Astrocyte (in vitro differentiated cells and primary cell): ENCODE measurements around the gene COMMD8. TPM values are rescaled to one million over a fixed set of nuclear protein-coding genes. Genes with fewer than 3 reads are reported as not detected.

Experiments
- DNase-seq: peaks from one replicate; pipeline ENCODE4 v3.0.0-alpha.2; 2010; ENCODE audit warnings: low read depth
- FAIRE-seq: peaks from 2 replicates; lab custom pipeline; 2011; peaks lifted over from hg19 to GRCh38; lab: Jason Lieb, UNC
- H2AFZ ChIP-seq: 2 replicates; pipeline ENCODE4 v1.6.0; 2012; ENCODE audit warnings: low read depth, low read length, inconsistent platforms
- H3K27ac ChIP-seq: 2 replicates; pipeline ENCODE4 v1.5.1; 2011; ENCODE audit warnings: low read depth, low read length, inconsistent platforms
- H3K27me3 ChIP-seq: 2 replicates; pipeline ENCODE4 v1.6.0; 2011; ENCODE audit warnings: low read length, inconsistent platforms; ENCODE audit not compliant: insufficient read depth
- H3K36me3 ChIP-seq: 2 replicates; pipeline ENCODE4 v1.5.1; 2011; ENCODE audit warnings: low read length, inconsistent platforms; ENCODE audit not compliant: insufficient read depth
- H3K4me1 ChIP-seq: 2 replicates; pipeline ENCODE4 v1.5.1; 2011; ENCODE audit warnings: low read length, inconsistent platforms; ENCODE audit not compliant: insufficient read depth
- H3K4me2 ChIP-seq: 2 replicates; pipeline ENCODE4 v1.6.0; 2012; ENCODE audit warnings: low read length, inconsistent platforms
- H3K4me3 ChIP-seq: 2 replicates; pipeline ENCODE4 v1.5.1; 2011; ENCODE audit warnings: low read depth, mild to moderate bottlenecking, low read length, inconsistent platforms; ENCODE audit not compliant: insufficient read depth
- H3K79me2 ChIP-seq: 2 replicates; pipeline ENCODE4 v1.6.0; 2012; ENCODE audit warnings: mild to moderate bottlenecking, low read length, inconsistent platforms; ENCODE audit not compliant: insufficient read depth
- H3K9ac ChIP-seq: 2 replicates; pipeline ENCODE4 v1.6.0; 2012; ENCODE audit warnings: mild to moderate bottlenecking, low read length, inconsistent platforms
- H3K9me3 ChIP-seq: 2 replicates; pipeline ENCODE4 v1.5.1; 2012; ENCODE audit warnings: low read depth, mild to moderate bottlenecking, low read length, inconsistent platforms; ENCODE audit not compliant: insufficient read depth
- H4K20me1 ChIP-seq: 2 replicates; pipeline ENCODE4 v1.6.0; 2012; ENCODE audit warnings: low read length, inconsistent platforms; ENCODE audit not compliant: insufficient read depth
- H3K27ac Mint-ChIP-seq: one replicate; pipeline ENCODE4 v1.8.0; 2021; ENCODE audit warnings: mild to moderate bottlenecking, mixed read lengths; ENCODE audit not compliant: unreplicated experiment
- H3K27me3 Mint-ChIP-seq: one replicate; pipeline ENCODE4 v1.8.0; 2021; ENCODE audit warnings: low read depth, mixed read lengths; ENCODE audit not compliant: unreplicated experiment
- H3K36me3 Mint-ChIP-seq: one replicate; pipeline ENCODE4 v1.8.0; 2021; ENCODE audit warnings: low read depth, mixed read lengths; ENCODE audit not compliant: unreplicated experiment
- H3K4me1 Mint-ChIP-seq: one replicate; pipeline ENCODE4 v1.8.0; 2021; ENCODE audit warnings: low read depth, mixed read lengths; ENCODE audit not compliant: unreplicated experiment
- H3K4me3 Mint-ChIP-seq: one replicate; pipeline ENCODE4 v1.8.0; 2021; ENCODE audit warnings: mild to moderate bottlenecking, moderate library complexity, mixed read lengths; ENCODE audit not compliant: unreplicated experiment
- H3K9me3 Mint-ChIP-seq: one replicate; pipeline ENCODE4 v1.8.0; 2021; ENCODE audit warnings: mild to moderate bottlenecking, mixed read lengths; ENCODE audit not compliant: unreplicated experiment
- CTCF ChIP-seq: IDR thresholded peaks from 2 replicates; pipeline ENCODE4 v1.5.1; 2011; ENCODE audit warnings: low read depth, mild to moderate bottlenecking, inconsistent platforms, low read length, moderate library complexity; ENCODE audit not compliant: insufficient read depth
- EZH2 ChIP-seq: IDR thresholded peaks from 2 replicates; pipeline ENCODE4 v1.6.1; 2012; ENCODE audit warnings: mild to moderate bottlenecking, low read length, inconsistent platforms; ENCODE audit not compliant: insufficient read depth
- total RNA-seq: library from RNA; stranded (reverse); gene quantifications from 2 replicates; pipeline ENCODE4 v1.2.1, GENCODE V29; 2021

Gene COMMD8
- total RNA-seq, 1 donor from 2014 or later = 23.5 TPM

DNA sequence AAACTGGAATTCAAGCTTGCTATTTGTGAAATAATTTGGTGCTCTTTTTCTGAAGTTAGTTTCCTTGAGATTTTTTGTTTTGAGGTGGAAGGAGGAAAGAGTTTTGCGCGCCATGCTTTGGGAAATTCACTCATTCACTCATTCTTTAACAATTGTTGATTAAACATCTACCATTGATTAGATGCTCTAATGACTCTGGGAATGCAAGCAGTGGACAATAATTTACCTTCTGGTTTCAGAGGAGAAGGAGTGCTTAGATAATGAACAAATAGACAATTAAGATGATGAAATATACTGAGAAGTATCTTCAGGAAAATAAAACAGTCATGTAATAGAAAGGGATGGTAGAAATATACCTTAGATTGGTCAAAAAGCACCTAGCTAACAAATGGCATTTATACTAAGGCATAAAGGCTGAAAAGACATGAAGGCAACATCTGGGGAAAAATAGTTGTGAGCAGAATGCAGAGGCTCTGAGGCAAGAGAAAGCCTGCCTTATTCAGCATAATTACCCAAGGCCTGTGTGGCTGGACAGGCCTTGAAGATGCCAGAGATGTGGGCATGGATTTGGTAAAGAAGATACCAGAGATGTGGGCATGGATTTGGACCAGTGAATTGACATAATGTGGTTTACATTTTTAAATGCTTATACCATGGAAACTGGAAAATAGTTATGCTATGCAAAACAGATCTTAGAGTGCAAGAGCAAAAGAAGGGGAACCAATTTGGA, 2.7 kb upstream of the COMMD8 start:
- Histone ChIP-seq H4K20me1 (no peaks in the 10 kb centered on the region), H3K79me2 (peaks cover 21% of the 10 kb centered on the region), H3K27me3 (no peaks in the 10 kb centered on the region), H3K9ac (no peak overlapping the region), H3K36me3 (no peaks in the 10 kb centered on the region), H3K9me3 (no peaks in the 10 kb centered on the region), H2AFZ (no peak overlapping the region), H3K4me1 (peaks cover 20% of the 10 kb centered on the region), H3K4me2 (no peak overlapping the region), H3K27ac (no peak overlapping the region), H3K4me3 (no peak overlapping the region)
- no peaks in the 10 kb centered on the region for H3K9me3 Mint-ChIP-seq
- no peak overlapping the region for H3K27ac Mint-ChIP-seq
- no peak for DNase-seq
- no peaks in the 10 kb centered on the region for H3K36me3 Mint-ChIP-seq
- no peaks in the 10 kb centered on the region for H3K27me3 Mint-ChIP-seq
- FAIRE-seq = no peak
- no peak for TF ChIP-seq CTCF
- no peak for TF ChIP-seq EZH2
- peaks cover 25% of the 10 kb centered on the region for H3K4me1 Mint-ChIP-seq
- H3K4me3 Mint-ChIP-seq = no peak overlapping the region

- peaks cover 3% of the 10 kb centered on the region for H3K36me3 ChIP-seq
- H4K20me1 ChIP-seq = no peaks in the 10 kb centered on the region
- H3K4me1 Mint-ChIP-seq = peaks cover 16% of the 10 kb centered on the region
- TF ChIP-seq EZH2 (no peak), CTCF (no peak)
- no peak overlapping the region for H3K9ac ChIP-seq
- H3K9me3 ChIP-seq = no peaks in the 10 kb centered on the region
- no peak overlapping the region for H2AFZ ChIP-seq
- H3K36me3 Mint-ChIP-seq = no peaks in the 10 kb centered on the region
- H3K4me2 ChIP-seq = no peak overlapping the region
- H3K4me3 ChIP-seq = no peak overlapping the region
- H3K27me3 ChIP-seq = no peaks in the 10 kb centered on the region
- H3K79me2 ChIP-seq = peaks cover 30% of the 10 kb centered on the region
- no peak overlapping the region for H3K27ac ChIP-seq
- H3K27me3 Mint-ChIP-seq = no peaks in the 10 kb centered on the region
- H3K4me1 ChIP-seq = peaks cover 20% of the 10 kb centered on the region
- no peak for FAIRE-seq
- DNase-seq = no peak
- H3K27ac Mint-ChIP-seq = no peak overlapping the region
- H3K4me3 Mint-ChIP-seq = no peak overlapping the region
- H3K9me3 Mint-ChIP-seq = no peaks in the 10 kb centered on the region
Observed at GRCh38 chr4:47465004-47465403, 1.5 kb upstream of the COMMD8 start.

DNA sequence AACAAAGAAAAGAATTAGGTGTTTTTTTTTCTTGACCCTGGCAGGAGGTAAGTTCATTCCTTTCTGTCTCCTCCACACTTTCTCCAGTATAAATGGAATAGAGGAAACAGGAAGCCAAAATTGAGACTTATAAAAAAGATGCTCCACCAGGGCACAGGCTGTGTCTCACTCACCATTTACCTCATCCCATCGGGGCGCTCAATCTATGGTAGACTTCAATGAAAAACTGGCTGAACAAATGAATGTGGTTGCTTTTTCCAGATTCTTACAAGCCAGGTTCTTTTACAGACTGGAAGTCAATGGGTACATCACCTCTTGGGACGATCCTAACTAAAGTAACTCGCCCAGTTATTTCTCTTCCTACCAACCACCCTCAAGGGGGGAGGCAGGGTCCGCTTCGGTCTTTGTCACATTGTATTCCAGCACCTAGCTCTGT, 685 bp downstream of the COMMD8 start:
- no peak for FAIRE-seq

More for the DNA sequence above, 685 bp downstream of the COMMD8 start:
- Mint-ChIP-seq H3K27me3 (no peaks in the 10 kb centered on the region), H3K4me1 (peaks cover 9% of the 10 kb centered on the region), H3K27ac (peak overlapping the region; percentile 36), H3K9me3 (no peaks in the 10 kb centered on the region), H3K4me3 (peak overlapping the region; percentile 91), H3K36me3 (no peaks in the 10 kb centered on the region)
- peak overlapping the region; percentile 96 for H3K4me2 ChIP-seq
- peak overlapping the region; percentile 80 for H3K27ac ChIP-seq
- TF ChIP-seq EZH2 = no peak
- H3K4me1 ChIP-seq = peaks cover 10% of the 10 kb centered on the region
- H2AFZ ChIP-seq = peak overlapping the region; percentile 81
- no peaks in the 10 kb centered on the region for H4K20me1 ChIP-seq
- peak overlapping the region; percentile 89 for H3K9ac ChIP-seq
- no peaks in the 10 kb centered on the region for H3K27me3 ChIP-seq
- no peaks in the 10 kb centered on the region for H3K9me3 ChIP-seq
- no peak for DNase-seq
- peaks cover 30% of the 10 kb centered on the region for H3K79me2 ChIP-seq
- peak overlapping the region; percentile 83 for H3K4me3 ChIP-seq
- H3K36me3 ChIP-seq = peaks cover 9% of the 10 kb centered on the region
